OCI-LY7 (cell line): ENCODE results near the gene ZNF207. TPM values are rescaled to one million over a fixed set of nuclear protein-coding genes. Genes with fewer than 3 reads are reported as not detected.
A peak's percentile ranks its signal among the peaks of the same experiment; 100 is the strongest.

ENCODE experiments used
- BruUV-seq: library from RNA; stranded (reverse); fragments of 400-500 nt; replicated peaks from 2 replicates; lab custom pipeline; 2021; lab: Mats Ljungman, UMichigan
- CTCF ChIA-PET: fragments of 300-600 bp; sonication (Branson Sonifier 250); formaldehyde crosslinking; loops from one replicate; lab custom pipeline; 2022; ENCODE audit warnings: antibody characterized with exemption; ENCODE audit not compliant: unreplicated experiment; lab: Charles Lee
- POLR2A ChIA-PET: fragments of 300-600 bp; sonication (Branson Sonifier 250); formaldehyde crosslinking; loops from one replicate; lab custom pipeline; 2022; ENCODE audit warnings: antibody characterized with exemption; lab: Charles Lee
- DNase-seq: peaks from one replicate; pipeline ENCODE4 v3.0.0-alpha.2; 2015; ENCODE audit warnings: low spot score
- H2AFZ ChIP-seq: fragments of 200-600 bp; sonication (generic), shearing (Covaris generic); 2 replicates; pipeline ENCODE4 v1.6.1; 2014; ENCODE audit warnings: mild to moderate bottlenecking, antibody characterized with exemption, low read length, moderate library complexity
- H3K27ac ChIP-seq: fragments of 200-600 bp; sonication (generic); 2 replicates; pipeline ENCODE4 v1.5.1; 2014; ENCODE audit warnings: mixed run types, low read depth, mild to moderate bottlenecking, moderate library complexity, low read length, inconsistent platforms; ENCODE audit not compliant: poor library complexity, severe bottlenecking
- H3K36me3 ChIP-seq: fragments of 200-600 bp; sonication (generic); 2 replicates; pipeline ENCODE4 v1.6.1; 2014; ENCODE audit warnings: mild to moderate bottlenecking, antibody characterized with exemption, low read length, moderate library complexity, mixed read lengths; ENCODE audit not compliant: insufficient read depth
- H3K4me1 ChIP-seq: fragments of 200-600 bp; sonication (generic); 2 replicates; pipeline ENCODE4 v1.5.1; 2014; ENCODE audit warnings: mild to moderate bottlenecking, low read length; ENCODE audit not compliant: insufficient read depth, poor library complexity, severe bottlenecking
- H3K4me2 ChIP-seq: fragments of 200-600 bp; sonication (generic); 2 replicates; pipeline ENCODE4 v1.6.1; 2014; ENCODE audit warnings: mild to moderate bottlenecking, low read length
- H3K4me3 ChIP-seq: fragments of 200-600 bp; sonication (generic); 2 replicates; pipeline ENCODE4 v1.5.1; 2014; ENCODE audit warnings: mild to moderate bottlenecking, low read depth, low read length; ENCODE audit not compliant: poor library complexity, severe bottlenecking
- H3K79me2 ChIP-seq: fragments of 200-600 bp; sonication (generic); 2 replicates; pipeline ENCODE4 v1.6.1; 2016; ENCODE audit warnings: low read depth, mild to moderate bottlenecking, low read length, moderate library complexity, mixed read lengths; ENCODE audit not compliant: insufficient read depth
- H3K9me2 ChIP-seq: fragments of 200-600 bp; sonication (generic); 2 replicates; pipeline ENCODE4 v1.6.1; 2016; ENCODE audit warnings: mild to moderate bottlenecking, low read length, mixed read lengths; ENCODE audit not compliant: insufficient read depth
- H3K9me3 ChIP-seq: fragments of 200-600 bp; sonication (generic); 2 replicates; pipeline ENCODE4 v1.6.1; 2014; ENCODE audit warnings: mild to moderate bottlenecking, mixed run types, low read length, mixed read lengths
- H4K20me1 ChIP-seq: fragments of 200-600 bp; sonication (generic); 2 replicates; pipeline ENCODE4 v1.6.1; 2014; ENCODE audit warnings: mild to moderate bottlenecking, antibody characterized with exemption, low read length, moderate library complexity, mixed read lengths; ENCODE audit not compliant: insufficient read depth
- CTCF ChIP-seq: fragments of 200-600 bp; sonication (generic); conservative IDR thresholded peaks from 2 replicates; pipeline ENCODE4 v1.5.1; 2014; ENCODE audit warnings: mild to moderate bottlenecking, antibody characterized with exemption, low read length, moderate library complexity, mixed read lengths
- EZH2phosphoT487 ChIP-seq: fragments of 200-600 bp; sonication (generic); IDR thresholded peaks from 2 replicates; pipeline ENCODE4 v1.6.1; 2018; ENCODE audit warnings: low read depth, borderline replicate concordance, mild to moderate bottlenecking, mixed run types, antibody characterized with exemption, low read length, moderate library complexity, mixed read lengths
- intact Hi-C: fragments of 100-400 bp; cut with micrococcal nuclease; formaldehyde crosslinking; loops from one replicate; pipeline ENCODE4 v1.10.0; 2022; ENCODE audit not compliant: unreplicated experiment
- microRNA-seq: library from miRNA; unstranded; fragments of <30 nt; microRNA quantifications from one replicate; pipeline ENCODE4 v1.2.0, GENCODE V29; 2022; ENCODE audit warnings: borderline replicate concordance
- small RNA-seq: library from RNA; depleted of rRNA; stranded (forward); fragments of <200 nt; gene quantifications from one replicate; pipeline ENCODE3, GENCODE V24; 2014
- total RNA-seq, 2 experiments: library from RNA; depleted of rRNA in 1 of 2; stranded (reverse); fragments of >200 nt in 1 of 2; shearing (Covaris generic) in 1 of 2; gene quantifications; 2 replicates each; pipeline ENCODE4 v1.2.3, GENCODE V29; 2014 to 2022

ZNF207 gene
- total RNA-seq, 2 experiments from 2014 or later, result 157 to 284 TPM

GRCh38 chr17:32429598-32429997 lies 79.6 kb downstream of the ZNF207 start:
- DNase-seq, result peak; percentile 9
- H3K27ac ChIP-seq, result no peak overlapping the region
- H3K9me2 ChIP-seq, result no peaks in the 10 kb centered on the region
- H2AFZ ChIP-seq, result no peak overlapping the region
- ChIA-PET POLR2A (no interaction called here), CTCF (no interaction called here)
- H3K9me3 ChIP-seq, result peaks cover 15% of the 10 kb centered on the region
- intact Hi-C loops, result no loop called here
- TF ChIP-seq EZH2phosphoT487, result no peak
- no peak for TF ChIP-seq CTCF
- no peak overlapping the region for H3K4me2 ChIP-seq
- no peaks in the 10 kb centered on the region for H3K36me3 ChIP-seq
- no peaks in the 10 kb centered on the region for H3K79me2 ChIP-seq
- H4K20me1 ChIP-seq, result no peaks in the 10 kb centered on the region
- no peaks in the 10 kb centered on the region for H3K4me1 ChIP-seq
- BruUV-seq, result no TSS peak
- H3K4me3 ChIP-seq, result no peak overlapping the region

Small RNA genes within 50 kb of the gene (microRNA-seq; reads per million reads assigned to microRNA genes)
- gene MIR632, result 9.1 reads per million, percentile 11 among the genes with 10 or more reads in this experiment

Small RNA genes within 50 kb of the gene (small RNA-seq; reads per million reads assigned to genes)
- gene AC005899.6, result not detected

Other genes starting within 250 kb of the ZNF207 start
- 19.4 and 23.9 TPM in 2 replicates for gene RHOT1, start 207.7 kb upstream of the ZNF207 start, total RNA-seq (2014; rRNA removed; shearing (Covaris generic))
- 24.2 and 25.7 TPM in 2 replicates for gene RHOT1, start 207.7 kb upstream of the ZNF207 start, total RNA-seq (2022)
- gene RHBDL3, start 84.3 kb upstream of the ZNF207 start, total RNA-seq (2014; rRNA removed; shearing (Covaris generic)), result not detected in 2 replicates
- gene RHBDL3, start 84.3 kb upstream of the ZNF207 start, total RNA-seq (2022), result 0.15 TPM in 1 of 2 replicates, not detected in the other
- gene C17orf75, start 8.0 kb upstream of the ZNF207 start, total RNA-seq (2014; rRNA removed; shearing (Covaris generic)), result 70.9 and 106 TPM in 2 replicates
- gene C17orf75, start 8.0 kb upstream of the ZNF207 start, total RNA-seq (2022), result 64.8 and 66.1 TPM in 2 replicates
- gene PSMD11, start 94.4 kb downstream of the ZNF207 start, total RNA-seq (2014; rRNA removed; shearing (Covaris generic)), result 81.0 and 89.3 TPM in 2 replicates
- 123 and 137 TPM in 2 replicates for gene PSMD11, start 94.4 kb downstream of the ZNF207 start, total RNA-seq (2022)
- 0.51 and 1.3 TPM in 2 replicates for gene CDK5R1, start 136.8 kb downstream of the ZNF207 start, total RNA-seq (2014; rRNA removed; shearing (Covaris generic))
- 2.0 and 2.2 TPM in 2 replicates for gene CDK5R1, start 136.8 kb downstream of the ZNF207 start, total RNA-seq (2022)